Keratinocyte (primary cell): ENCODE measurements around the gene NBPF9. TPM values are rescaled to one million over a fixed set of nuclear protein-coding genes. Genes with fewer than 3 reads are reported as not detected.
"Not testable (repeated sequence)": the region's sequence is repeated elsewhere in the genome, so short reads cannot be mapped to it uniquely, and the experiment has no call there.

ENCODE experiments used
- DNase-seq: peaks from one replicate; pipeline ENCODE4 v3.0.0-alpha.2; 2011; ENCODE audit warnings: low read depth, missing footprints, low spot score
- FAIRE-seq: peaks from 2 replicates; lab custom pipeline; 2011; peaks lifted over from hg19 to GRCh38; lab: Jason Lieb, UNC
- H2AFZ ChIP-seq: 2 replicates; pipeline ENCODE4 v1.6.0; 2012; ENCODE audit warnings: low read length, control low read depth, inconsistent platforms; ENCODE audit not compliant: control insufficient read depth
- H3K27ac ChIP-seq: 2 replicates; pipeline ENCODE4 v1.5.1; 2011; ENCODE audit warnings: low read length; ENCODE audit not compliant: control insufficient read depth, insufficient read depth
- H3K27me3 ChIP-seq: 3 replicates; pipeline ENCODE4 v1.6.0; 2011; ENCODE audit warnings: low read length; ENCODE audit not compliant: control insufficient read depth, insufficient read depth; ENCODE audit errors: extremely low read depth
- H3K36me3 ChIP-seq, 2 experiments: 2 replicates in 1 of 2; 3 replicates in 1 of 2; pipeline ENCODE4 v1.5.1; 2011; ENCODE audit warnings: low read length in 2 of 2, mild to moderate bottlenecking in 1 of 2; ENCODE audit not compliant: control insufficient read depth in 2 of 2, insufficient read depth in 2 of 2; ENCODE audit errors: extremely low read depth in 1 of 2
- H3K4me1 ChIP-seq: 3 replicates; pipeline ENCODE4 v1.5.1; 2011; ENCODE audit warnings: low read length; ENCODE audit not compliant: control insufficient read depth, insufficient read depth; ENCODE audit errors: extremely low read depth
- H3K4me2 ChIP-seq: 3 replicates; pipeline ENCODE4 v1.6.0; 2011; ENCODE audit warnings: low read depth, low read length; ENCODE audit not compliant: control insufficient read depth, insufficient read depth; ENCODE audit errors: extremely low read depth
- H3K4me3 ChIP-seq, 3 experiments: fragments of 200-600 bp in 1 of 3; sonication (generic) in 1 of 3; 2 replicates in 2 of 3; 3 replicates in 1 of 3; pipeline ENCODE4 v1.5.1; 2011 to 2016; ENCODE audit warnings: low read length in 3 of 3, mild to moderate bottlenecking in 3 of 3, control low read depth in 2 of 3, inconsistent platforms in 1 of 3, low read depth in 1 of 3, mixed read lengths in 1 of 3, mixed run types in 1 of 3, moderate library complexity in 1 of 3; ENCODE audit not compliant: control insufficient read depth in 2 of 3, insufficient read depth in 2 of 3; ENCODE audit errors: extremely low read depth in 1 of 3
- H3K79me2 ChIP-seq: 2 replicates; pipeline ENCODE4 v1.6.0; 2012; ENCODE audit warnings: low read length; ENCODE audit not compliant: control insufficient read depth, insufficient read depth
- H3K9ac ChIP-seq: 3 replicates; pipeline ENCODE4 v1.6.0; 2011; ENCODE audit warnings: low read length; ENCODE audit not compliant: control insufficient read depth, insufficient read depth; ENCODE audit errors: extremely low read depth
- H3K9me1 ChIP-seq: 3 replicates; pipeline ENCODE4 v1.6.0; 2011; ENCODE audit warnings: low read length; ENCODE audit not compliant: control insufficient read depth, insufficient read depth; ENCODE audit errors: extremely low read depth
- H3K9me3 ChIP-seq: 2 replicates; pipeline ENCODE4 v1.5.1; 2012; ENCODE audit warnings: low read depth, low read length; ENCODE audit not compliant: control insufficient read depth
- H4K20me1 ChIP-seq: 3 replicates; pipeline ENCODE4 v1.6.0; 2011; ENCODE audit warnings: low read length; ENCODE audit not compliant: control insufficient read depth, insufficient read depth; ENCODE audit errors: extremely low read depth
- dilution Hi-C: fragments of 300-500 bp; cut with MboI; formaldehyde crosslinking; loops from one replicate; pipeline ENCODE4 v1.7.0; 2020; ENCODE audit warnings: low sequenced_read_pairs; ENCODE audit not compliant: extremely low pct_ligation_motif_present
- polyA plus RNA-seq, 5 experiments: library from polyadenylated mRNA; depleted of rRNA in 3 of 5; stranded (reverse) in 3 of 5; stranded (forward) in 1 of 5; unstranded in 1 of 5; fragments of >200 nt; gene quantifications; 1 replicate in 1 of 5; 2 replicates in 3 of 5; 3 replicates in 1 of 5; pipeline versions ENCODE4 v1.2.1 to v1.2.3, GENCODE V29; 2011 to 2012; ENCODE audit warnings: missing spikeins in 2 of 5, low read depth in 1 of 5, low replicate concordance in 1 of 5

The NBPF9 gene
- polyA plus RNA-seq, 1 donor (not counting 4 experiments of a cell fraction or from before 2014, with no cell fraction given), result 18.1 TPM

DNA sequence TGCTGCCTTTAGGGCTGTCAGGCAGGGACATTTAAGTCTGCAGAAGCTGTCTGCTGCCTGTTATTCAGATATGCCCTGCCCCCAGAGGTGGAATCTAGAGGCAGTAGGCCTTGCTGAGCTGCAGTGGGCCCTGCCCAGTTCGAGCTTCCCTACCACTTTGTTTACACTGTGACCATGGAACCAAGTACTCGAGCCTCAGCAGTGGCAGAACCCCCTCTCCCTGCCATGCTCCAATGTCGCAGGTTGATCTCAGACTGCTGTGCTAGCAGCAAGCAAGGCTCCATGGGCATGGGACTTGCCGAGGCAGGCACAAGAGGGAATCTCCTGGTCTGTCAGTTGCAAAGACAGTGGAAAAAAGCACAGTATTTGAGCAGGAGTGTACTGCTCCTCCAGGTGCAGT is 60.3 kb downstream of the NBPF9 start:
- DNase-seq, H3K27me3 ChIP-seq, H3K4me2 ChIP-seq, dilution Hi-C loops, H3K9me1 ChIP-seq, H3K9ac ChIP-seq, H2AFZ ChIP-seq, H3K27ac ChIP-seq, FAIRE-seq, H3K36me3 ChIP-seq, H3K79me2 ChIP-seq, H3K9me3 ChIP-seq, H4K20me1 ChIP-seq, H3K4me1 ChIP-seq, H3K4me3 ChIP-seq: not testable (repeated sequence)

DNA sequence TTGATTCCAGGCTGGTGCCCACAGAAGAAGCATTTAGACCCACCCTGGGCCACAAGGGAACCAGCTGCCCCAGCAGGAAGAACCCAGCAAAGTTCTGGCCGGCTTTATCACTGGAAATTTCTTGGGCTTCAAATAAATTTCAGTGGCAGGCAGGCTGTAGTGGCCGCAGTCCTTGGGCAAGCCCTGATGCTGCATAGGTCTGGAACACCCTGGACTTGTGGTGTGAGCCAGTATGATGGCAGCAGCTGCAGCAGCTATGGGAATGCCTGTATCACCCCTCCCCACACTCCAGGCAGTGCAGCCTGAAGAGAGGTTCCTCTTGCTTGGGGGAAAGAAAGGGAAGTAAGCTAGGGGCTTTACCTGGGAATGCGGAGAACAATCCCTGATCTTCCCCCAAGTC is 69.4 kb downstream of the NBPF9 start:
- H3K36me3 ChIP-seq, H3K4me1 ChIP-seq, H3K4me2 ChIP-seq, H3K4me3 ChIP-seq, H3K27ac ChIP-seq, dilution Hi-C loops, H4K20me1 ChIP-seq, H3K9me3 ChIP-seq, H3K9me1 ChIP-seq, H3K9ac ChIP-seq, H3K79me2 ChIP-seq, FAIRE-seq, DNase-seq, H2AFZ ChIP-seq, H3K27me3 ChIP-seq: not testable (repeated sequence)

DNA sequence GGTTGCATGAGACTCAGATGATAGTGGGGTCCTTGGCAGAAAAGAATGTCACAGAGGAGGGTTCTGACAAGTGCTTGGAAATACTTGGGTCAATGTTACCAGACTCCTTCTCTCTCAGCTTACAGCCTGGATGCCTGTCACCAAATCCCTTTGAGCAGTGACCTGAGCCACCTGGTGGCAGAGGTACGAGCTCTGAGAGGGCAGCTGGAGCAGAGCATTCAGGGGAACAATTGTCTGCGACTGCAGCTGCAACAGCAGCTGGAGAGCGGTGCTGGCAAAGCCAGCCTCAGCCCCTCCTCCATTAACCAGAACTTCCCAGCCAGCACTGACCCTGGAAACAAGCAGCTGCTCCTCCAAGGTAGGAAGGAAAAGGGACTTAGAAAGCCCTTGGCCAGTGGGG is 79.0 kb downstream of the NBPF9 start:
- dilution Hi-C loops, H3K4me3 ChIP-seq, FAIRE-seq, H2AFZ ChIP-seq, H3K79me2 ChIP-seq, H3K27me3 ChIP-seq, H3K4me1 ChIP-seq, H3K9me3 ChIP-seq, H3K9ac ChIP-seq, DNase-seq, H3K9me1 ChIP-seq, H4K20me1 ChIP-seq, H3K4me2 ChIP-seq, H3K27ac ChIP-seq, H3K36me3 ChIP-seq: not testable (repeated sequence)

DNA sequence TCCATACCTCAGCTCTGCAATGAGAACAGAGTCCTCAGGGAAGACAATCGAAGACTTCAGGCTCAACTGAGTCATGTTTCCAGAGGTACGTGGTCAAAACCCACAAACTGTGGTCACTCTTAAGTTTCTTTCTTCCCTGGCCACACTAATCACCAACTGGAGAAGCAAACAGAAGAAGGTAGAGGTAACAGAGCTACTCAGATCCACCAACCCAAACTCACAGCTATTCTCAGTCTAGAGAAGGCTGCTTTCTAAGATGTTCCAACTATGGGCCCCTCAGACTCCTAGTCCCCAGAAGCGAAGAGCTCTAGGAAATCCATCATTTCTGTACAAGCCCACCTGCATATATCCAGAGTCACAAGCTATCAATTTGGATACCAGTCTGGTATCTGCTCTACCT is 84.8 kb downstream of the NBPF9 start:
- H3K36me3 ChIP-seq, H3K4me1 ChIP-seq, H3K4me2 ChIP-seq, H3K27me3 ChIP-seq, FAIRE-seq, H3K9me3 ChIP-seq, dilution Hi-C loops, H3K27ac ChIP-seq, DNase-seq, H3K9ac ChIP-seq, H3K4me3 ChIP-seq, H4K20me1 ChIP-seq, H3K9me1 ChIP-seq, H3K79me2 ChIP-seq, H2AFZ ChIP-seq: not testable (repeated sequence)

DNA sequence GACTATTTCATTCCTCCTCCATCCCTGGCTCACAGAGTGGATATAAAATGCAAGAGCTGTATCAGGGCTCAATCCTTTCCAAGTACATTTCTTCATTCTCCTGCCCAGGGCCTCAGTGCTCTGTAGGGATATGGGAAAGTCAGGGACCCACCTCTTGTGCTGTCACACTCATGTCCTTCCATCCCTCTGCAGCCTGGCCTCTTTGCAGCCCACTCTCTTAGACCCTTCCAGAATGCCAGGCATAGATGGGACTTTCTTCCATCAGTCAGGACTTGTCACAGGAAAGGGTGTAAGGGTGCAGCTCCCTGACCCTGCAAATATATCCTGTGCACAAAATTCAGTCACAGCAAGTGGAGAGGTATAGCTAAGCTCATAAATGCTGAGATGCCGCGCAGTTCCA is 86.7 kb downstream of the NBPF9 start:
- dilution Hi-C loops, FAIRE-seq, H3K9ac ChIP-seq, DNase-seq, H3K79me2 ChIP-seq, H3K36me3 ChIP-seq, H3K9me1 ChIP-seq, H3K27me3 ChIP-seq, H2AFZ ChIP-seq, H3K4me1 ChIP-seq, H3K9me3 ChIP-seq, H3K4me3 ChIP-seq, H3K27ac ChIP-seq, H3K4me2 ChIP-seq, H4K20me1 ChIP-seq: not testable (repeated sequence)
